Liver (tissue), 3 donors: ENCODE data around the gene STPG4.

Experiments
- ATF3 ChIP-seq: IDR thresholded peaks from 2 replicates; pipeline ENCODE4 v1.6.1; 2016; ENCODE audit warnings: antibody characterized with exemption
- CTCF ChIP-seq: fragments of 150-350 bp; IDR thresholded peaks from 2 replicates; pipeline ENCODE4 v1.5.1; 2017; ENCODE audit warnings: improper control_type of control experiment, low read depth, low read length; ENCODE audit not compliant: missing input control
- donor health status: healthy.
- donor health status: healthy.

DNA sequence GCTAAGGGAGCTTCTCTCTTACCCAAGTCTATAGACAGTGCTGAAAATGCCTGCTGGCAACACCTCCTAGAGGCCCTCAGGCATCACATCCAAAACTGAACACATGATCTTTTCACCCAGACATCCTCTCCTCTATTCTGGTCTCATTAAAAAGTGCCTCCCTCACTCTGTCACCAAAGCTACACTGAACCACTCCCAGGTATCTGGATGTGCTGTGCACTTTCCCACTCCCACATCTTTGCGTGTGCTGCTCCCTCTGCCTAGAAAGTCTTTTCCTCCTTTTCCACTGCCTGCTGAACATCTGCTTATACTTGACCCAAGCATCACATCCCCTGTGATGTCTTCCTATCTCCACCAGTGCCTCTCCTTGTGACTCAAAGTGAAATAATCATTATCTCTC lies 26.1 kb upstream of the STPG4 start:
- TF ChIP-seq ATF3 (no peak), CTCF (no peak)
